Measurements from ENCODE around the gene CHRNA1.

The CHRNA1 gene

GRCh38 chr2:174772472-174772801 lies 8.2 kb upstream of the CHRNA1 start:
- Histone ChIP-seq H2BK12ac (ENCODE audit: low read length) (peak overlapping the region; percentile 68), H4K8ac (ENCODE audit: low read depth, low read length) (peak overlapping the region; percentile 71), H3K79me2 (ENCODE audit: control insufficient read depth, insufficient read depth, low read length, poor library complexity) (no peaks in the 10 kb centered on the region), H2AFZ (ENCODE audit: insufficient read depth, low read length, poor library complexity) (no peak overlapping the region), H4K12ac (ENCODE audit: low read depth, low read length) (peak overlapping the region; percentile 66), H3K4me2 (ENCODE audit: low read length) (no peak overlapping the region), H3K27me3 (ENCODE audit: insufficient read depth, low read length) (no peaks in the 10 kb centered on the region), H3K9ac (ENCODE audit: low read length) (no peak overlapping the region), H3K4ac (ENCODE audit: low read depth, low read length) (no peak overlapping the region), H3K23ac (ENCODE audit: low read length) (no peak overlapping the region), H2AK5ac (ENCODE audit: low read length) (no peak overlapping the region), H3K79me1 (ENCODE audit: low read length) (peaks cover 7% of the 10 kb centered on the region), H3K14ac (ENCODE audit: low read length) (peak overlapping the region; percentile 58), H3K4me3 (ENCODE audit: low read depth, low read length) (no peak overlapping the region), H3K36me3 (ENCODE audit: control insufficient read depth in 1 of 2, insufficient read depth in 2 of 2, low read length in 2 of 2) (no peaks in the 10 kb centered on the region), H2BK5ac (ENCODE audit: low read depth, low read length, poor library complexity) (peak overlapping the region; percentile 14), H3K18ac (ENCODE audit: low read length) (peak overlapping the region; percentile 30), H3K9me3 (ENCODE audit: insufficient read depth, low read depth, low read length) (no peaks in the 10 kb centered on the region), H2BK120ac (ENCODE audit: insufficient read depth, low read length, poor library complexity) (no peak overlapping the region), H4K91ac (ENCODE audit: low read depth, low read length) (peak overlapping the region; percentile 55), H3K27ac (ENCODE audit: low read depth, low read length) (no peak overlapping the region), H3K4me1 (ENCODE audit: control insufficient read depth in 1 of 2, insufficient read depth in 2 of 2, low read length in 2 of 2) (peaks cover 6 to 8% of the 10 kb centered on the region in 2 experiments)
- no CpG with 5 or more reads among the region's 5 CpGs for WGBS (ENCODE audit: extremely low coverage, insufficient coverage, insufficient read length)
- DNase-seq, result no peak

DNA sequence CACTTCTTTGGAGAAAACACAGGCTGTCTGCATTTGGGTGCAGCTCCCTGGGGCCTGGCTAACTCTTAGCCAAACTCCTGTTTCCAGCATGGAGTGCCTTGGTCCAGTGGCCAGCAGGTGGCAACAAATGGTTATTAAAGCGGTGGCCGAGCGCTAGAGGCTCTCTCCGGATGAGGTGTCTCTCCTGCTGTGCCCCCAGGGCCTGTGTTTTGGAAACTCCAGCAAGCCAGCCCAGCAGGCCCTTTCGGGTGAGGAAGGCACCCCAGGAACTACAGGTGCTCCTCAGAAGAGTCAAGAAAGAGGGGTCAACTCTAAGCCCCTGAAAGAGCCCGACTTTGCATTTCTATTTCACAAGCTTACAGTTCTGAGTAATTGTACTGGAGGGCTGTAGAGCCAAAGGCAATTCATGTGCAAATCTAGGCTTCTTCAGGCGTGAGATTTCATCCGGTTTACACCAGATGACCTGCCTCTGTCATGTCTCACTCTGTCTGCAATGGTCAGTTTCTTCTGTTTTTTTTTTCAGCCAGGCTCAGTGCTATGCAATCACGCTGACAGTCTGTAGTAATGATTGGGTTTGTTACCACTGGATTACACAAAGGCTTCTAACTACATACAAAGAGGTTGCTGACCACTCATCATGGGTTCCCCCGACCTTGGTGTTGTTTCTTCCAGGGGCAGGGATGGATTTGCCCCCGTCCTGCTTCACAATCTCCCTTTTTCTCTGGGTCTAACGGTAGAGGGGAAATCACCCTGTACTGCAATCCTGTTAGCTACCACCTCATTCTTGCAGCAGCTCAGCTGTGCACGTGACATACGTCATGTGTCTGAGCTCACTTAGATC lies 7.6 kb upstream of the CHRNA1 start:
- peak overlapping the region; percentile 21 for H2BK120ac ChIP-seq (ENCODE audit: insufficient read depth, low read length, poor library complexity)
- H2AFZ ChIP-seq (ENCODE audit: insufficient read depth, low read length, poor library complexity), result peak overlapping the region; percentile 45
- peak overlapping the region; percentile 30 for H3K18ac ChIP-seq (ENCODE audit: low read length)
- H4K8ac ChIP-seq (ENCODE audit: low read depth, low read length), result peak overlapping the region; percentile 71
- no peaks in the 10 kb centered on the region for H3K79me2 ChIP-seq (ENCODE audit: control insufficient read depth, insufficient read depth, low read length, poor library complexity)
- H3K4me3 ChIP-seq (ENCODE audit: low read depth, low read length), result no peak overlapping the region
- no peaks in the 10 kb centered on the region for H3K9me3 ChIP-seq (ENCODE audit: insufficient read depth, low read depth, low read length)
- H3K4me2 ChIP-seq (ENCODE audit: low read length), result peak overlapping the region; percentile 45
- peak overlapping the region; percentile 14 for H2BK5ac ChIP-seq (ENCODE audit: low read depth, low read length, poor library complexity)
- peak overlapping the region; percentile 55 for H4K91ac ChIP-seq (ENCODE audit: low read depth, low read length)
- peak overlapping the region; percentile 66 for H4K12ac ChIP-seq (ENCODE audit: low read depth, low read length)
- H3K79me1 ChIP-seq (ENCODE audit: low read length), result peaks cover 7% of the 10 kb centered on the region
- no peaks in the 10 kb centered on the region for H3K36me3 ChIP-seq (ENCODE audit: control insufficient read depth in 1 of 2, insufficient read depth in 2 of 2, low read length in 2 of 2)
- no peaks in the 10 kb centered on the region for H3K27me3 ChIP-seq (ENCODE audit: insufficient read depth, low read length)
- H3K27ac ChIP-seq (ENCODE audit: low read depth, low read length), result peak overlapping the region; percentile 19
- H3K9ac ChIP-seq (ENCODE audit: low read length), result no peak overlapping the region
- H3K4ac ChIP-seq (ENCODE audit: low read depth, low read length), result no peak overlapping the region
- peak; percentile 82 to 86 for DNase-seq
- H3K23ac ChIP-seq (ENCODE audit: low read length), result no peak overlapping the region
- H3K14ac ChIP-seq (ENCODE audit: low read length), result peak overlapping the region; percentile 58
- H3K4me1 ChIP-seq (ENCODE audit: control insufficient read depth in 1 of 2, insufficient read depth in 2 of 2, low read length in 2 of 2), result peaks cover 6 to 8% of the 10 kb centered on the region in 2 experiments
- H2AK5ac ChIP-seq (ENCODE audit: low read length), result no peak overlapping the region
- WGBS (ENCODE audit: extremely low coverage, insufficient coverage, insufficient read length), result no CpG with 5 or more reads among the region's 14 CpGs
- peak overlapping the region; percentile 68 for H2BK12ac ChIP-seq (ENCODE audit: low read length)

GRCh38 chr2:174771136-174771535 lies 6.9 kb upstream of the CHRNA1 start:
- Histone ChIP-seq H2BK5ac (ENCODE audit: low read depth, low read length, poor library complexity) (no peak overlapping the region), H3K79me1 (ENCODE audit: low read length) (peaks cover 7% of the 10 kb centered on the region), H3K23ac (ENCODE audit: low read length) (no peak overlapping the region), H3K4ac (ENCODE audit: low read depth, low read length) (no peak overlapping the region), H2AK5ac (ENCODE audit: low read length) (no peak overlapping the region), H3K27ac (ENCODE audit: low read depth, low read length) (no peak overlapping the region), H2BK120ac (ENCODE audit: insufficient read depth, low read length, poor library complexity) (no peak overlapping the region), H3K27me3 (ENCODE audit: insufficient read depth, low read length) (no peaks in the 10 kb centered on the region), H4K12ac (ENCODE audit: low read depth, low read length) (no peak overlapping the region), H3K4me3 (ENCODE audit: low read depth, low read length) (no peak overlapping the region), H3K18ac (ENCODE audit: low read length) (no peak overlapping the region), H3K4me1 (ENCODE audit: control insufficient read depth in 1 of 2, insufficient read depth in 2 of 2, low read length in 2 of 2) (peaks cover 6 to 8% of the 10 kb centered on the region in 2 experiments), H3K14ac (ENCODE audit: low read length) (no peak overlapping the region), H3K4me2 (ENCODE audit: low read length) (no peak overlapping the region), H4K91ac (ENCODE audit: low read depth, low read length) (no peak overlapping the region), H3K9ac (ENCODE audit: low read length) (no peak overlapping the region), H2BK12ac (ENCODE audit: low read length) (no peak overlapping the region), H3K36me3 (ENCODE audit: control insufficient read depth in 1 of 2, insufficient read depth in 2 of 2, low read length in 2 of 2) (no peaks in the 10 kb centered on the region), H3K9me3 (ENCODE audit: insufficient read depth, low read depth, low read length) (no peaks in the 10 kb centered on the region), H4K8ac (ENCODE audit: low read depth, low read length) (no peak overlapping the region), H2AFZ (ENCODE audit: insufficient read depth, low read length, poor library complexity) (no peak overlapping the region), H3K79me2 (ENCODE audit: control insufficient read depth, insufficient read depth, low read length, poor library complexity) (no peaks in the 10 kb centered on the region)
- no peak for DNase-seq
- WGBS (ENCODE audit: extremely low coverage, insufficient coverage, insufficient read length), result no CpG with 5 or more reads among the region's 3 CpGs

GRCh38 chr2:174768557-174768956 lies 4.3 kb upstream of the CHRNA1 start:
- Histone ChIP-seq H3K9me3 (ENCODE audit: insufficient read depth, low read depth, low read length) (no peaks in the 10 kb centered on the region), H2BK12ac (ENCODE audit: low read length) (no peak overlapping the region), H3K4ac (ENCODE audit: low read depth, low read length) (no peak overlapping the region), H3K4me2 (ENCODE audit: low read length) (no peak overlapping the region), H3K23ac (ENCODE audit: low read length) (no peak overlapping the region), H4K91ac (ENCODE audit: low read depth, low read length) (no peak overlapping the region), H3K9ac (ENCODE audit: low read length) (no peak overlapping the region), H3K14ac (ENCODE audit: low read length) (no peak overlapping the region), H3K18ac (ENCODE audit: low read length) (no peak overlapping the region), H3K27me3 (ENCODE audit: insufficient read depth, low read length) (no peaks in the 10 kb centered on the region), H3K4me1 (ENCODE audit: control insufficient read depth in 1 of 2, insufficient read depth in 2 of 2, low read length in 2 of 2) (peaks cover 14 to 17% of the 10 kb centered on the region in 2 experiments), H2AK5ac (ENCODE audit: low read length) (no peak overlapping the region), H2AFZ (ENCODE audit: insufficient read depth, low read length, poor library complexity) (no peak overlapping the region), H2BK120ac (ENCODE audit: insufficient read depth, low read length, poor library complexity) (no peak overlapping the region), H3K4me3 (ENCODE audit: low read depth, low read length) (no peak overlapping the region), H3K27ac (ENCODE audit: low read depth, low read length) (no peak overlapping the region), H2BK5ac (ENCODE audit: low read depth, low read length, poor library complexity) (no peak overlapping the region), H4K12ac (ENCODE audit: low read depth, low read length) (no peak overlapping the region), H3K79me1 (ENCODE audit: low read length) (peaks cover 7% of the 10 kb centered on the region), H3K36me3 (ENCODE audit: control insufficient read depth in 1 of 2, insufficient read depth in 2 of 2, low read length in 2 of 2) (no peaks in the 10 kb centered on the region), H4K8ac (ENCODE audit: low read depth, low read length) (no peak overlapping the region), H3K79me2 (ENCODE audit: control insufficient read depth, insufficient read depth, low read length, poor library complexity) (no peaks in the 10 kb centered on the region)
- DNase-seq, result no peak
- no CpG with 5 or more reads among the region's 9 CpGs for WGBS (ENCODE audit: extremely low coverage, insufficient coverage, insufficient read length)
